Gastroesophageal sphincter (tissue), 3 donors: ENCODE results near the gene DOCK4.

Experiments
- CTCF ChIP-seq, 4 experiments: fragments of 200-600 bp in 2 of 4; fragments of 450-650 bp in 2 of 4; sonication (generic) in 1 of 4; IDR thresholded peaks; one replicate each; pipeline ENCODE4 v1.5.1; 2017 to 2019; ENCODE audit warnings: antibody characterized with exemption in 4 of 4, mild to moderate bottlenecking in 2 of 4, moderate library complexity in 2 of 4
- POLR2AphosphoS5 ChIP-seq: sonication (generic); formaldehyde crosslinking; IDR thresholded peaks from one replicate; pipeline ENCODE4 v1.6.1; 2017; ENCODE audit warnings: antibody characterized with exemption

- TF ChIP-seq POLR2AphosphoS5 (no peak), CTCF (IDR thresholded peaks at IDR 0.05) (no peak)
These were observed 27.0 kb upstream of the DOCK4 start for GRCh38 chr7:112233048-112233697.
